ENCODE data around the gene TMEM9. TPM values are rescaled to one million over a fixed set of nuclear protein-coding genes. Genes with fewer than 3 reads are reported as not detected.

Gene TMEM9
- total RNA-seq, 2 donors from 2014 or later: 145 to 156 TPM

DNA sequence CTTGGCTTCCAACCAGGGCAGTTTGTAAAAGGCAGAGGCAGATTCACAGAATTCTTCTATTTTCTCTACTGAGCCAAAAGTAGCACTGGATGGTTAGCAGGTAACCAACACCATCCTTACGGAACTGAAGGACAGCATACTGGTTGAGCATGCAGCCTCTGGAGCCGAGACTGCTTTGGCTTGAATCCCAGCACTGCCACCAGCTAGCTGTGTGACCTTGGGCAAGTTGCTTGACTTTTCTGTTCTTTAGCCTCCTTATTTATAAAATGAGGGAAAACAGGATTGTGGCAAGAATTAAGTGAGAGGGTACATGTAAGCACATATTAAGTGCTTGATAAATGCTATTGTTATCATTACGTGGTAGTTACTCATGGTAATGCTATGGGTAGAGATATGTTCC, 61.5 kb downstream of the TMEM9 start:
- DNase-seq: no peak
- Mint-ChIP-seq H3K4me1 (no peaks in the 10 kb centered on the region), H3K27ac (no peak overlapping the region), H3K27me3 (ENCODE audit: insufficient read depth) (no peaks in the 10 kb centered on the region), H3K9me3 (no peaks in the 10 kb centered on the region), H3K36me3 (ENCODE audit: low read depth) (no peaks in the 10 kb centered on the region), H3K4me3 (no peak overlapping the region)
- whole genome bisulfite sequencing, 2 experiments (ENCODE audit: insufficient coverage in 1 of 2, insufficient read length in 1 of 2): 88 to 90% methylated on average over 3 of the region's 3 CpGs
- H3K9ac ChIP-seq (ENCODE audit: extremely low read depth, low read length, poor library complexity, severe bottlenecking): no peak overlapping the region
- H3K4me1 ChIP-seq (ENCODE audit: control insufficient read depth, insufficient read depth, low read length): no peaks in the 10 kb centered on the region
- no peak overlapping the region for H3K27ac ChIP-seq (ENCODE audit: low read depth, low read length)
- H3K27me3 ChIP-seq (ENCODE audit: control insufficient read depth, insufficient read depth, low read length, poor library complexity, severe bottlenecking): no peaks in the 10 kb centered on the region
- H3K4me3 ChIP-seq (ENCODE audit: low read length): no peak overlapping the region
- no peaks in the 10 kb centered on the region for H3K36me3 ChIP-seq (ENCODE audit: control insufficient read depth, insufficient read depth, low read length)
- H3K9me3 ChIP-seq (ENCODE audit: control insufficient read depth, low read length): no peaks in the 10 kb centered on the region
- TF ChIP-seq CTCF (conservative IDR thresholded peaks at IDR 0.05): no peak

- no peak overlapping the region for H3K4me3 ChIP-seq (ENCODE audit: low read length)
- no peaks in the 10 kb centered on the region for H3K36me3 ChIP-seq (ENCODE audit: control insufficient read depth, insufficient read depth, low read length)
- H3K9ac ChIP-seq (ENCODE audit: extremely low read depth, low read length, poor library complexity, severe bottlenecking): no peak overlapping the region
- no peak overlapping the region for H3K27ac Mint-ChIP-seq
- no peaks in the 10 kb centered on the region for H3K27me3 Mint-ChIP-seq (ENCODE audit: insufficient read depth)
- no peak for DNase-seq
- H3K9me3 ChIP-seq (ENCODE audit: control insufficient read depth, low read length): no peaks in the 10 kb centered on the region
- H3K4me1 ChIP-seq (ENCODE audit: control insufficient read depth, insufficient read depth, low read length): no peaks in the 10 kb centered on the region
- no peak overlapping the region for H3K27ac ChIP-seq (ENCODE audit: low read depth, low read length)
- H3K4me3 Mint-ChIP-seq: no peak overlapping the region
- WGBS, 2 experiments (ENCODE audit: insufficient coverage in 1 of 2, insufficient read length in 1 of 2): 92% methylated on average over 4 of the region's 4 CpGs; no CpG with 5 or more reads in 1 of the 2 experiments
- no peak for TF ChIP-seq CTCF (conservative IDR thresholded peaks at IDR 0.05)
- H3K27me3 ChIP-seq (ENCODE audit: control insufficient read depth, insufficient read depth, low read length, poor library complexity, severe bottlenecking): no peaks in the 10 kb centered on the region
- H3K36me3 Mint-ChIP-seq (ENCODE audit: low read depth): no peaks in the 10 kb centered on the region
- H3K9me3 Mint-ChIP-seq: no peaks in the 10 kb centered on the region
- H3K4me1 Mint-ChIP-seq: no peaks in the 10 kb centered on the region
Observed at GRCh38 chr1:201091256-201091655, 63.0 kb downstream of the TMEM9 start.

DNA sequence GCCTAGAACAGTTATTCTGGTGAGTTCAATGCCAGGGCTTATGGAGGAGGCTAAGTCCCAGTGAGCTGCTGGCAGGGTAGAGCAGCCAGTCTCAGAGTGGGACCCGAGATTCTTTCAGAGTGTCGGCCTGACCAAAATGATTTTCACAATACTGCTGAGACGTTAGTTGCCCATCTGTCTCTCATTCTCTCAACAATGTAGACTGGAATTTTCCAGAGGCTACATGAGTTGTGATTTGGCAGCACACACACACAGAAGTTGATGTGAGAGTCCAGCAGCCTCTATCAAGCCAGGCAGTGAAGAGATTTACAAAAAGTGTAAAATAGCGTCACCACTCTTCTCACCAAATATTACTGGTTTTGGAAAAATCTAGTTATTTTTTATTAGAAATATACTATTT, 63.7 kb downstream of the TMEM9 start:
- Histone ChIP-seq H3K9me3 (ENCODE audit: control insufficient read depth, low read length) (no peaks in the 10 kb centered on the region), H3K27ac (ENCODE audit: low read depth, low read length) (no peak overlapping the region), H3K9ac (ENCODE audit: extremely low read depth, low read length, poor library complexity, severe bottlenecking) (no peak overlapping the region), H3K36me3 (ENCODE audit: control insufficient read depth, insufficient read depth, low read length) (no peaks in the 10 kb centered on the region), H3K4me1 (ENCODE audit: control insufficient read depth, insufficient read depth, low read length) (no peaks in the 10 kb centered on the region), H3K27me3 (ENCODE audit: control insufficient read depth, insufficient read depth, low read length, poor library complexity, severe bottlenecking) (no peaks in the 10 kb centered on the region), H3K4me3 (ENCODE audit: low read length) (no peak overlapping the region)
- 92 to 93% methylated on average over 3 to 4 of the region's 4 CpGs for WGBS, 2 experiments (ENCODE audit: insufficient coverage in 1 of 2, insufficient read length in 1 of 2)
- peaks cover 2% of the 10 kb centered on the region for H3K27me3 Mint-ChIP-seq (ENCODE audit: insufficient read depth)
- no peaks in the 10 kb centered on the region for H3K4me1 Mint-ChIP-seq
- no peak overlapping the region for H3K27ac Mint-ChIP-seq
- TF ChIP-seq CTCF (conservative IDR thresholded peaks at IDR 0.05): no peak
- no peaks in the 10 kb centered on the region for H3K9me3 Mint-ChIP-seq
- no peak overlapping the region for H3K4me3 Mint-ChIP-seq
- no peak for DNase-seq
- no peaks in the 10 kb centered on the region for H3K36me3 Mint-ChIP-seq (ENCODE audit: low read depth)

Measured in endodermal cell (in vitro differentiated cells).